Adrenal gland (tissue), 5 donors: ENCODE results near the gene DCUN1D2.

Experiments used
- CTCF ChIP-seq, 6 experiments: fragments of 450-650 bp in 4 of 6; fragments of 200-600 bp in 2 of 6; sonication (generic) in 1 of 6; IDR thresholded peaks; 1 replicate in 5 of 6; 2 replicates in 1 of 6; pipeline versions ENCODE4 v1.5.1 to v1.8.0; 2016 to 2021; ENCODE audit warnings: antibody characterized with exemption in 6 of 6, mild to moderate bottlenecking in 2 of 6, moderate library complexity in 1 of 6
- POLR2A ChIP-seq, 2 donors: fragments of 450-650 bp; IDR thresholded peaks; one replicate each; pipeline ENCODE4 v1.6.1; 2017; ENCODE audit warnings: antibody characterized with exemption in 2 of 2, mild to moderate bottlenecking in 2 of 2, moderate library complexity in 1 of 2
- donor health status: DM: no; HTN: no; CAD: no.

DNA sequence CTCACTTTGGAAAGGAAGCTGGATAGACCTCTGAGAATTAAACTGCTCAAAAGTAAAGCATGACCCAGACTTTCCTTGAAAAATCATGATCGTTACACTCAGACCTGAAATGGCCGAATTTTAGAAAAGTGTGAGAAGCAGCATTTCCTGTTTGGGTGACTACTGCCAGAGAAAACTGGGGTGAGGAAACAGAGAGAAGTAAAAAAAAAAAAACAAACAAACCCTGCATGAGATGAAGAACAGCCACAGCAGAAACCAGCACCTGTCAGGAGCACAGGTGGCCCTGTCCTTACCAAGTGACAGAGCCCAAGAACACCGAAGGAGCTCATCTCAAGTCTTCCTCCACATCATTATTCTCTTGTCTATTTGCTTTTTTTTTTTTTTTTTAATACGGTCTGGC is 25.2 kb downstream of the DCUN1D2 start:
- TF ChIP-seq CTCF (IDR thresholded peaks at IDR 0.05) (no peak), POLR2A (IDR thresholded peaks at IDR 0.05) (no peak)
